Renal cortical epithelial cell (primary cell): ENCODE measurements around the gene CYP26B1. TPM values are rescaled to one million over a fixed set of nuclear protein-coding genes. Genes with fewer than 3 reads are reported as not detected.

Experiments used
- DNase-seq: peaks from one replicate; pipeline ENCODE4 v3.0.0-alpha.2; 2011; ENCODE audit warnings: low read depth
- total RNA-seq: library from RNA; depleted of rRNA; stranded (reverse); fragments of >200 nt; gene quantifications from 2 replicates; pipeline ENCODE4 v1.2.3, GENCODE V29; 2014

Gene CYP26B1, protein sequence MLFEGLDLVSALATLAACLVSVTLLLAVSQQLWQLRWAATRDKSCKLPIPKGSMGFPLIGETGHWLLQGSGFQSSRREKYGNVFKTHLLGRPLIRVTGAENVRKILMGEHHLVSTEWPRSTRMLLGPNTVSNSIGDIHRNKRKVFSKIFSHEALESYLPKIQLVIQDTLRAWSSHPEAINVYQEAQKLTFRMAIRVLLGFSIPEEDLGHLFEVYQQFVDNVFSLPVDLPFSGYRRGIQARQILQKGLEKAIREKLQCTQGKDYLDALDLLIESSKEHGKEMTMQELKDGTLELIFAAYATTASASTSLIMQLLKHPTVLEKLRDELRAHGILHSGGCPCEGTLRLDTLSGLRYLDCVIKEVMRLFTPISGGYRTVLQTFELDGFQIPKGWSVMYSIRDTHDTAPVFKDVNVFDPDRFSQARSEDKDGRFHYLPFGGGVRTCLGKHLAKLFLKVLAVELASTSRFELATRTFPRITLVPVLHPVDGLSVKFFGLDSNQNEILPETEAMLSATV
- total RNA-seq: 0.10 TPM in 1 of 2 replicates, not detected in the other

DNA sequence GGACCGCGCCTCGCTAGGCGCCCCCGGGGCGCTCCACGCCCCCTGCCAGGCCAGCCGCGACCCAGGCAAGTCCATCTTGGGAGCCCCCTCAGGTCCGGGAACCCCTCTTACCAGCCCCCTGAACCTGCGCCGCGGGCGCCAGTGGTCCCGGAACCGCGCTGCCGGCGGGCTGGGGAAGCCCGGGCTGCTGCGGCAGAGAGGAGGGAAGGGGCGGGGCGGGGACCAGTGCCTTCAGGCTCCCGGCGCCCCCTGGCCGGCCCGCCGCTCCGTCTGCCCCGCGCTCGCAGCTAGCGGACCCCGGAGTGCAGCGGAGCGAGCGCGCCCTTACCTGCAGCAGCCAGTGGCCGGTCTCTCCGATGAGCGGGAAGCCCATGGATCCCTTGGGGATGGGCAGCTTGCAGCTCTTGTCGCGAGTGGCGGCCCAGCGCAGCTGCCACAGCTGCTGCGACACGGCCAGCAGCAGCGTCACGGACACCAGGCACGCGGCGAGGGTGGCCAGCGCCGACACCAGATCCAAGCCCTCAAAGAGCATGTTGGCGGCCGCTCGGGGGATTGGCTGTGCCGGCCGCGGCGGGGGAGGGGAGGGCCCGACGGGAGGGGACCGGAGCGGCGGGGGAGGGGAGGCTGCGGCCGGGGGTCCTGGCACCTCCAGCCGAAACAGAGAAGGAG, at the start of gene CYP26B1:
CYP26B1 (minus strand) TSS at position 560 of the 669 bp plus-strand sequence; CDS start at position 532, 28 bp downstream.
- DNase-seq: no peak

DNA sequence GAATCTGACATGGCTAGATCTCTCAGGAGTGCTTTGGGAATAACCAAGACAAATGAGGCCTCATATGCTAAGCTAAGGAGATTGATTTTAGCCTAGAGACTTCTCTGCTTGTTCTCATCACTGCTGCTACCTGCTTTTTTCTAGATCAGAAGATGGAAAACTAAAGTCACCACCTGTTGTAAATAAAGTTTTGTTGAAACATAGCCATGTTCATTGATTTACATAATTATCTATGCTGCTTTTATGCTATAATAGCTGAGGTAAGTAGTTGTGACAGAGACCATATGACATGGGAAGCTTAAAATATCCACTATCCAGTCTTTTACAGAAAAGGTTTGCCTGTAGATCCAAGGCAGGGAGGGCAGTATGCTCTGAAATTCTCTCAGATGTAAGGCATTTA, 46.1 kb upstream of the CYP26B1 start:
- no peak for DNase-seq

DNA sequence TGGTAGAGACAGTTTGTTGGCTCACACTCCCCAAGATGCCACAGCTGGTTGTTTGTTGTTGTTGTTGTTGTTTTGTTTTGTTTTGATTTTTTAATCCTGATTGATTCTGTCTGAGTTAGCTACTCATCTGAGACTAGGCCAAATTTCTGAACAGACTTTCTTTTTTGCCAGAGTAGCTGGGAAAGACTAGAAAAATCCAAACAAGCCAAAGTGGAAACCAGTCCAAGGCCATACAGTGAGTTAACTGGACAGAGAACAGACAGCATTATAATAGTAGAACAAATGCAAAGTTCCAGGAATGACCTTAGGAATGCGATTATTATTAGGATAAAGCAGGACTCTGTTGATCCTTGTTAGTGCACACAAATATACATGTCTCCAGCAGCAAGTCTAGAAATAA, 43.8 kb upstream of the CYP26B1 start:
- no peak for DNase-seq

DNA sequence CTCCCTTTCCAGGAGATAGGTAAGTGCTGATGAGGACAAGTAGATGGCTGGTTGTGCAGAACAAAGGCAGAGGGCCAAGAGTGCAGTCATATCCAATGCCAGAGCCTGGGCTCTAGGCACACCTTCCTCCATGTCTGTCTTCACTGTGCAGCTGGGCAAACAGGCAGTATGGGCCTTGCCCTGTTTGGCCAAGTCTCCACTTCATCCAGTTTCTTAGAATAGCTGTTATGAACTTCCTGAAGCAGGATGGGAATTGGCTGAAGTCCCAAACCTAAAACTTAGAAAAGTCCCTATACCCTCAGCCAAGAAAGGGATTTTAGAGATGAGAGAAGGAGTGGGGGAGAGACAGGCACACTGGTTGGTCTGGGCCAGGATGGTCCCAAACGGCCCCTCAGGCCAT, 37.5 kb upstream of the CYP26B1 start:
- DNase-seq: no peak

DNA sequence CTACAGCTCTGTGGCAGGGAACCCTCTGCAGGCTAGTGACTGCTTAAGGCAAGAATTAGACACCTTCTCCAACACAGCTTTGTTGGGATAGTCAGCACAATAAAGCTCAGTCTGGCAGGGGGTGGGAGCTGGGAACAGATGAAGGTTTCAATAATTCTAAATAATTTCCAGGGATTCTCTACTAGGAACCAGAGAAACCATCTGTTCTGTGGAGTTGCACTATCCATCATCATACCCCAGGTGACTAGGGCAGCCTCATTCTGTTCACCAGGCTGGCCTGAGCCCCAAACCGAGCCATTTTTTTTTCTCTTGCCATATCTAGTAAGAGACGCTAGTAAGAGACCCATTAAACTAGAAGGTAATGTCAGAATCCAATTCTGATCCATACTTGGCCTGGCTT, 35.8 kb upstream of the CYP26B1 start:
- no peak for DNase-seq

DNA sequence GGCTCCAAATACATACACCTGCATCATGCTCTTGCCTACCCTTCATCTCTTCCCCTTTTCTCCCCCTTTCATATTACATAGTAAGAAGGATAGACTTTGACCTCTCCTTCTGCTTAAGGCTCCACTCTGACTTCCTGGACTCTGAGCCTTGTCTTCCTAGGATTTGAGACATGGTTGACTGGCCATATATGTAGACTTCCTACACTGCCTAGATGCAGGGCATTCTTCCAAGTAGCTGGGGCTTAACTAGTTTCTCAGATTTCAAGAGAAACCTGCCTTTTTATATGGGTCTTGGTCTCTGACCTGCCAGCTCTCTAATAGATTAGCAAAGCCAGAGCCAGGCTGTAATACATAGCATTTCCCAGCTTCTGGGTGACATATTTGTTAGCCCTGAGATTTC, 35.4 kb upstream of the CYP26B1 start:
- DNase-seq: peak; percentile 14

DNA sequence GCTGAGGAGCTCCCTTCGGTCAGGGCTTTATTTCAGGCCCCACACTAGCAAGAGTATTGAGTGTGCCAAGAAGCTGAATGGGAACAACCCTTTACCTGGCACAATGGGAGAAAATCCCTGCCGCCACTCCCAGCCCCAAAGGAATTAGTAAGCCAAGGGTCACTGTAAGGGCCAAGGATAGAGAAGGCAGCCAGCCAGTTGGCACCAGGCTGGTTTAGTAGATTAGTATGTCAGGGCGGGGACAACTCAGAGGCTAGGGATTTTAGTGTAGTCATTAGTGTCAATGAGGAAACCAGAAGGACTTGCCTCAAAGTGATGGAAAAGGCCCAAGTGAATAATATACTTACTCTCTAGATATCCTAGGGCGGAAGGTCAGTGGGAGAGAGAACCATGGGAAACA, 34.9 kb upstream of the CYP26B1 start:
- DNase-seq: no peak

DNA sequence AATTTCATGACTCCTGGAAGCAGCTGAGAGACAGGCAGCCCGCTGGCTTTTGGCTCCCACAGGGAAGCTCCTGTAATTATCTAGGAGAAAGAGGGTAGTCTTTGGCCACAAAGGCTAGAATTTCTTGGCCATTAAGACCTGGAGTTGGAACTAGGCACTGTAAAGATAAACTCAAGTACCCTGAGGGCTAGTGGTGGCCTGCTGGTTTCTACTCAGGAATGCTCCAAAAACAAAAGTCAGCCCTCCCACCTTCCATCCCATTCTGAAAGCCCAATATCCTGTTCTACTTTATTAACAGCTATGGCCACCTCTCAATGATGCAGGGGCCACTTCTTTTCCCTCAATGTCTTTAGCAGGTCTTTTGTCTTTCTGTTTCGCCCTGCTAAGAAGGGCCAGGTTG, 34.0 kb upstream of the CYP26B1 start:
- DNase-seq: no peak

DNA sequence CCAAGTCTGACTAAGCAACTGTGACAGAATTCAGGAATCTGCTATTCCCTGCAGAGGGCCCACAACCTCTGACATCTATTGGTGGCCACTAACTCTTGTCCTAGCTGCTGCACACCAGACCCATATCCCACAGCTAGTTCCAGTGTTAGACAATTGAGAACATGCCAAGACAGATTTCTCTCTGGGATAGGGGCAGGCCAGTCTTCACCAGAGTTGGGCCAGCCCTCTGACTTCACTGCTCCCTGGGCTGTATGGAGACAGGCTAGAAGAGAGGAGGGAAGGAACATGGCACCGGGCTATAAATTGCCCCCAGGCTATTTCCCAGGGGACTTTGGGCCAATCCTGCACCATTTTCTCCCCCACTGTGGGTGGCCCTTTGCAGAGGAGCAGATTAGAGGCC, 32.7 kb upstream of the CYP26B1 start:
- no peak for DNase-seq

DNA sequence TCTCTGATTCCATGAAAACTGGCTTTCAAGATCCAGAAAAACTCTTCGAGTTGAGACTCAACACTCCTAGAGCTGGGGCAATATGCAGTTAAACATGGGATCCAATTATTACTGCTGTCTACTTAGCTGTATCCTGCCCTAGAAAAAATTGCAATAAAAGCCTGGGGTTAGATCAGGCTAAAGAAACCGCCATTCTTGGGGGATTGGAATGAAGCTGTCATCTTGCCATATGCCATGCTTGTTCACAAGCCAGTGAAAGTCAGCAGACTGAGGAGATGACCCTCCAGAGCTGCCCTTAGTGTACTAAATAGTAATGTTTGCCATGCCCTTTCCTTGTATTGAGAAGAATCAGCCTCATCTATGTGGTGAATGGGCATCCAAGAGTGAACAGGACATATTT, 30.9 kb upstream of the CYP26B1 start:
- DNase-seq: no peak

DNA sequence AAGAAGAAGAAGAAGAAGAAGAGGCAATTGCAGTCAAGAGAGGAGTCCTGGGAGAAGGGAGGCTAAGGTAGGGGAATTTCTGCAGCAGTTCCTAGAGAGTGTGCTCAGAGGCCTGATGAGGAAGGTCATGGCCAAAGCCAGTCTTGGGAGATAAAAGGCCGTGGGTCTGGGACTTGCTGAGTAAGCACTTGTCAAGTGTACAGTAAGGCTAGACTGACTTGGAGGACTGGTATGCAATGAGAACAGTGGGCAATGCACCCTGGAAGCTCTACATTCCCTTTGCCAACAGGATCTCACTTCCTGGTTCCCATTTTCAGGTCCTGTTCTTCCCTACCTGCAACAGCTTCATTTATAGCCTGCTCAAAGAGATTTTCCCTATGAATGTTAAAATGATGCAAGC, 28.6 kb upstream of the CYP26B1 start:
- DNase-seq: no peak

DNA sequence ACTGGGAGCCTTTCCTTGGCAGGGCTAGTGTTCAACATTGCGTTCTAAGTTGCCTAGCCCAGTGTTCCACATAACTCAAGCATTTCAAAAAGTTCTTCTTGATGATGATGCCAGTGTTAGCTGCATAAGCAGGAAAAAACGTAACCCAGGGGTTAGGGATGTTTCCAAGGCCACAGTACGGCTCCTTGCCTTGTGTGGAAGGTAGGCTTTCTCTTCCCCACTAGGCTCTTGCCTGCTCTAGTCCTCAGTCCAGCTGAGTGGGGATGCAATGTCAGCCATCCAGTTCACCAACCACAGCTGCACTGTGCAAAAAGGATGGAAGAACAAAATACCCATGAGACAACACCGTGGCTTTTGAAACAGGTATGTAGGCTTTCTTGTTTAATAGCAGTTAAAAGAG, 28.0 kb upstream of the CYP26B1 start:
- no peak for DNase-seq

DNA sequence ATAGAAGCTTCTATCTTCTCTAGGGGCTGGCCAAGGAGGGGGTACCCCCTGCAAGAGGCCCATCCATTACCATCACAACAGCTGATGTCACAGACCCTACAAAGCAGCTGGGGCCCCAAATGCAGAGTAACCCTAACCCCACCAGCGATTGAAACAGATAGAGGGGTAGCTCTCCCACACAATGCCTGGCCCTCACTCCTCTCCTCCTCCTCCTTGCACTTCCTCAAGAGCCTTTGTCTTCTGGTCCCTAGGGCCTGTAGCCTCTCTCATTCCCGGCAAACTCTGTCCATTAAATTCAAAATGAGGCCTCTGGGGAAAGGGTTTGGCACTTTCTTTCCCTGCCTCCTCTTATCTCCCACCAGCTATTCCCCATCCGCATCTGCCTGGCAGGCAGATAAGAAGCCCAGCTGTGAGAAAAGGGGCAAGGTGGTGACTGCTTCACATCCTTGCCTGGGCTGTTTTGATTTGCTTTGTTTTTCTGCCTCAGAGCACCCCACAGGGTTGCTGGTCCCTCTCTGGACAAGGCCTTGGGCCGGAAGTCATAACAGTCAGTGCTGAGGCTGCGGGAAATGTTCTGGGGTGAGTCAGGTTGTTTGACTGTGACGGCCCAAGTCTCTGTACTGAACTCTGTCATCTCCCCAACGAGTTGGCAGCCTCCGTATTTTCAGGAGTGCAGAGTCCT, 26.1 kb upstream of the CYP26B1 start:
- no peak for DNase-seq

DNA sequence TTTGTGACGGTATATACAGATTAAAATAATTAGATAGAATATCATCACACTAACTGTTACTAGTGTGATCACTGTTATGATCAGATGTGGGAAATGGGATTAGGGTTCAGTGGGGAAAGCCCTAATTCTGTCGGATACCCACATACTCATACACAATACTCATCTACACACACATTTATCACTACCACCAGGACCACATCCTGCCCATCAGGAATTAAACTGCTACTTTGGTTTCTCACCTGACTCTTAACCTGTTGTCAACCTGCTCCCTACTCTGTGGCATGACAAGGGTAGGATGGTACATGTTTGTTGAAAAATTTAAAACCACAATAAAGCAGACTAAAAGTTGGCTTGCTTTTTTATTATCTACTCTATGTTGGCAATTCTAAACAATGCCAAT, 24.8 kb upstream of the CYP26B1 start:
- DNase-seq: no peak

DNA sequence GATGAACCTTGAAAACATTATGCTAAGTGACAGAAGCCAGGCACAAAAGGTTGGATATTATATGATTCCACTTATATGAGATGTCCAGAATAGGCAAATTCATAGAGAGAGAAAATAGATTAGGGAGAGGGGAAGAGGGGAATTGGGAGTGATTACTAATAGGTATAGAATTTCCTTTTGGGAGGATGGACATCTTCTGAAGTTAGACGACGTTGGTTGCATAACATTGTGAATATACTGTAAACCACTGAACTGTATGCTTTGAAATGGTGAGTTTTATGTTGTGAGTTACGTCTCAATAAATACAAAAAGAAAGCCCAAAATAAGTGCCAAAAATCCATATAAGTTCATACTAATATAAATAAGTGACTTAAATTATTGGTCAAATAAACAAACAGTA, 18.6 kb upstream of the CYP26B1 start:
- DNase-seq: no peak

DNA sequence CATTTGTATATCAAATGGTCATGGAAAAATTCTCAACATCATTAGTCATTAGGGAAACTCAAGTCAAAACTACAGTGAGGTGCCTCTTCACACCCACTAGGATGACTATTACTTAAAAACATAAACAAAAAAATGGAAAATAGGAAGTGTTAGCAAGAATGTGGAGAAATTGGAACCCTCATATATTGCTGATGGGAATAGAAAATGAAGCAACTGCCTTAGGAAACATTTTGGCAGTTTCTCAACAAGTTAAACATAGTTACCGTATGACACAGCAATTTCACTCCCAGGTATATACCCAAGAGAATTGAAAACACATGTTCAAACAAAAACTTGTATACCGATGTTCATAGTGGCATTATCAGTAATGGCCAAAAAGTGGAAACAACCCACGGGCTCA, 18.1 kb upstream of the CYP26B1 start:
- DNase-seq: no peak

DNA sequence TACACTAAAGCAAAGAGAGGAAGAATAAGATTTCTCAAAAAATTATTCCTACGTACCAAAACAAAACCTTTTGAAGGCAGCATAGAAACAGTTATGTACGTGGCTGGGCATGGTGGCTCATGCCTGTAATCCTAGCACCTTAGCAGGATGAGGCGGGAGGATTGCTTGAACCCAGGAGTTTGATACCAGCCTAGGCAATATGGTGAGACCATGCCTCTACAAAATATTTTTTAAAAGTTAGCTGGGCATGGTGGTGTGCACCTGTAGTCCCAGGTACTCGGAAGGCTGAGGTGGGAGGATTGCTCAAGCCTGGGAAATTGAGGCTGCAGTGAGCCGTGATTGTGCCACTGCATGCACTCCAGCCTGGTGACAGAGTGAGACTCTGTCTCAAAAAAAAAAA, 14.9 kb upstream of the CYP26B1 start:
- no peak for DNase-seq

DNA sequence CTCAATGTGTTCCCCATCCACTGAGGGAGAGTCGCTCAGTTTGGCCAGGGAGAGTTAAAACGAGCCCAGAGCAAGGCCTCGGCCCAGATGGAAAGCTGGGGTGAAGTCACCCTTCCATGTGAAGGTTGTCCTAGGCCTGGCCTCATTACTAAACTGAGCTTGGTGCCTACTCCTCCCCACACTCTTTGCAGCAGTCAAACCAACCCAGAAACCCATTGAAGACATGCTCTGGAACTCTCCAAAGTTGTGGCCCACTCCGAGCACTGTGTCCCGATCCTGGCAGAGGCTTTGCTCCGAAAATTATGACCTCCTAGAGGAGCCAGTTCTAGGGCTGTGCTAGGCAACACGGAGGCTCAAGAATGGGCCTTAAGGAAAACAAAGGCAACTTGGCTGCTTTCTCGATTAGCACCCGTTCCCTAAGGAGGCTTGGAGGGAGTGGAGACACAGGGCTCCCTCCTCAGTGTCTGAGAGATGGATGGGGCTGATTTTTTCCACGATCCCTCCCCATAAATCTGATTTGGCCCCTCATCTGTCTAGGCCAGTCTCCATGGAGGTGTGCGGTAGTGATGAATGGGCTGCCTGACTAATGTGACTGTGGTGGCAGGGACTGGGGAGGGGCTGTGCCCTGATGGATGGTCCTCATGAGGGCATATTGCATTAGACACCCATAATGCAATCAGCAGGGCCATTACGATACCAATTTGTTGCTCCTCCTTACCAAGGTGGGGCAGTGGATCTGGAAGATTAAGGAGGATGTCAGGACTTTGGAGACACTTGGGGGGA, 11.7 kb upstream of the CYP26B1 start:
- DNase-seq: no peak

DNA sequence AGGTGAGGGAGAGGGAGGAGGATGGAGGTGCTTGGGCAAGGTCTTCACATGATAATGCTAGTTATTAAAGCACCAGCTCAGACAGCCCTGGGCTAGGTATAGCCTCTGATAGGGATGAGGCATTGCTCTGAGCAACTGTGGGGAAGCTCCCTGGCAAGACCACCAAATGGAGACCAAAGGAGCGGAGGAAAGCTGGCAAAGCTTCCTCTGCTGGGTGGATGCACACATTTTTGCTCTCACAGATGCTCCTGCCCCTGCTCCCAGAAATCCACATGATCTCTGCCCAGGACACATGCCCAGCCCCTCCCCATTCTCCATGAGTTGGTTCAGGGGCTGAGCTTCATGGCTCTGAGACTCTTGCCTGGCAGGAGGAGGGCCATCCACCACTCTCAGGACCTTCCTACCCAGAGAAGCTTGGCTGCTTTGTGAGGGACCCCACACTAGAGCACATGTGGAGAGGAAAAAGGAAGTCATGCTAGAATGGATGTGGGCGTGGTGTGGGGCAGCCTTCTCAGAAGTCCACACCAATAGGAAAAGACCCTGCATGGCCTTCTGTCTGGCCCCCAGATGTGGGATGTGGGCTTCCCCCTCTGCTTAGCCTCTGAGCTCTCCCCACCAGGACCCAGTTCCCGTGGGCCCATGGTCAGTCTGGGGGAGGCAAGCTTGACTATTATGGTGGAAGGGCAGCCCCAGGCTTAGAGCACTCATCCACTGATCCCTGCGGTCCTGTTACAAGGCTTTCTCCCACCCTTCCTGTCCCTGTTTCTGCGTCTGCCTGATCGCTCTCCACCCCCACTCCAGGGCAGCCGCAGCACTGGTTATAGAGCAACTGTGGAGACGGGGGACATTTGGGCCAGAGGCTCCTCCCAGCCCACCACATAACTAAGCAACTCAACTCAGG, 10.5 kb upstream of the CYP26B1 start:
- DNase-seq: no peak

DNA sequence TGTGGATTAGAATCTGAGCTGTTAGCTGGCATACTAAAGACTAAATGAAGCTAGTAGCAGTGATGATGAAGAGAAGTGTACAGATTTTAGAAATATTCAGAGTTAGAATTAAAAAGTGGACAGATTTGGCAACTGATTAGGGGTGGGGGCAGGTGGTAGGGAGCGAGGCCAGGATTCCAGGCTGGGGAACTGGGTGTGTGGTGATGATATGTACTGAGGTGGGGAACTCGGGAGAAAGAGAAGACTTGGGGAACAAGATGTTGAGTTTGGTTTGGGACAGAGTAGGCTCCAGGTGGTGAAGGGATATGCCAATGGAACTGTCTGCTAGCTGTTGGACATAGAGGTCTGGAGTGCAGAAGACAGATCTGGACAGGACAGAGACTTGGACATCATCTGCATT, 9.2 kb upstream of the CYP26B1 start:
- DNase-seq: no peak

DNA sequence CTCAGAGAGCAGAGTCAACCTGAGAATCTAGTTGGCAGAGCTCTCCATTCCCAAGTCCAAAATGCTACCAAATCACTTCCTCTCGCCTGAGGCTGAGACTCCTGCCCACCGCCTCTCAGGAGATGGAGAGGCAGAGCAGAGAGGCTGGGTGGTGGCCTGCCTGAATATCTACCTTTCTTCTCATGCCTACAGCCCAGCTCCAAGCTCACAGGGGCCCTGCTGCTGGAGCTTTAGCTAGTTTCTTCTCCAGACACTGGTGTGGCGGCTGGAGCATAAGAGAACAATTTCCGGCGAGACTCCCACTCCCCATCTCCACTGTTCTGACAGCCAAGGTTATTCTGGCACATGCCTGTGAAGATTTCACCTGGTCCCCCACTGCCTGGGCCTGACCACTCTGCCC, 8.1 kb upstream of the CYP26B1 start:
- no peak for DNase-seq
